Transverse colon (tissue), 4 donors: ENCODE data around the gene KRT33A. TPM values are rescaled to one million over a fixed set of nuclear protein-coding genes. Genes with fewer than 3 reads are reported as not detected.

ENCODE experiments used
- DNase-seq: peaks from one replicate; pipeline ENCODE4 v3.0.0-alpha.2; 2019
- H3K27ac ChIP-seq, 4 donors: fragments of 200-600 bp; sonication (generic); 2 replicates each; pipeline ENCODE4 v1.5.1; 2016 to 2018; ENCODE audit warnings: inconsistent platforms in 4 of 4
- H3K27me3 ChIP-seq: fragments of 200-600 bp; sonication (generic); 2 replicates; pipeline ENCODE4 v1.5.1; 2017; ENCODE audit warnings: inconsistent platforms
- H3K36me3 ChIP-seq, 4 donors: fragments of 200-600 bp; sonication (generic); 2 replicates each; pipeline ENCODE4 v1.5.1; 2017 to 2019; ENCODE audit warnings: inconsistent platforms in 4 of 4
- H3K4me1 ChIP-seq, 4 donors: fragments of 200-600 bp; sonication (generic); 2 replicates each; pipeline ENCODE4 v1.5.1; 2017 to 2020; ENCODE audit warnings: inconsistent platforms in 4 of 4
- H3K4me3 ChIP-seq, 4 donors: fragments of 200-600 bp; sonication (generic); 1 replicate in 1 of 4; 2 replicates in 3 of 4; pipeline versions ENCODE4 v1.5.1 to v1.6.1; 2017 to 2019; ENCODE audit warnings: inconsistent platforms in 4 of 4
- H3K9me3 ChIP-seq, 2 donors: fragments of 200-600 bp; sonication (generic); 2 replicates each; pipeline ENCODE4 v1.5.1; 2017 to 2019; ENCODE audit warnings: inconsistent platforms in 2 of 2
- EP300 ChIP-seq: sonication (generic); formaldehyde crosslinking; IDR thresholded peaks from one replicate; pipeline ENCODE4 v1.6.1; 2017; ENCODE audit warnings: antibody characterized with exemption, low read depth
- POLR2A ChIP-seq: fragments of 450-650 bp; IDR thresholded peaks from one replicate; pipeline ENCODE4 v1.6.1; 2016; ENCODE audit warnings: antibody characterized with exemption, mild to moderate bottlenecking, moderate library complexity
- POLR2AphosphoS5 ChIP-seq, 3 donors: sonication (generic); formaldehyde crosslinking; IDR thresholded peaks; one replicate each; pipeline ENCODE4 v1.6.1; 2016; ENCODE audit warnings: antibody characterized with exemption in 3 of 3
- WGBS, 2 donors: methylation state at CpG; one replicate each; pipeline ENCODE4 v1.1.5; 2018; ENCODE audit warnings: low coverage in 1 of 2; 5-methylcytosine and 5-hydroxymethylcytosine counted together
- in situ Hi-C, 4 donors: fragments of 200-750 bp; cut with MboI; loops; one replicate each; pipeline versions ENCODE4 v1.15.0 to v1.15.1; 2017; ENCODE audit warnings: low sequenced_read_pairs in 3 of 4, low pct_ligation_motif_present in 1 of 4, low pct_unique_long_range_greater_than_20kb in 1 of 4
- intact Hi-C: fragments of 100-400 bp; cut with DNase I; formaldehyde crosslinking; loops from one replicate; pipeline ENCODE4 v1.15.1; 2023; ENCODE audit warnings: low total_unique reads
- total RNA-seq, 4 donors: library from RNA; depleted of rRNA; stranded (reverse); fragments of >200 nt; gene quantifications; one replicate each; pipeline ENCODE4 v1.1.0, GENCODE V29; 2016
- TF ChIP-seq, protein P1 (sequence below), 5 experiments: fragments of 200-600 bp in 3 of 5; fragments of 450-650 bp in 2 of 5; sonication (generic) in 3 of 5; IDR thresholded peaks; 1 replicate in 2 of 5; 2 replicates in 3 of 5; pipeline ENCODE4 v1.5.1; 2016 to 2017; ENCODE audit warnings: antibody characterized with exemption in 5 of 5, inconsistent platforms in 3 of 5, mild to moderate bottlenecking in 2 of 5, moderate library complexity in 1 of 5

The KRT33A gene
- total RNA-seq, 4 donors from 2014 or later: not detected

DNA sequence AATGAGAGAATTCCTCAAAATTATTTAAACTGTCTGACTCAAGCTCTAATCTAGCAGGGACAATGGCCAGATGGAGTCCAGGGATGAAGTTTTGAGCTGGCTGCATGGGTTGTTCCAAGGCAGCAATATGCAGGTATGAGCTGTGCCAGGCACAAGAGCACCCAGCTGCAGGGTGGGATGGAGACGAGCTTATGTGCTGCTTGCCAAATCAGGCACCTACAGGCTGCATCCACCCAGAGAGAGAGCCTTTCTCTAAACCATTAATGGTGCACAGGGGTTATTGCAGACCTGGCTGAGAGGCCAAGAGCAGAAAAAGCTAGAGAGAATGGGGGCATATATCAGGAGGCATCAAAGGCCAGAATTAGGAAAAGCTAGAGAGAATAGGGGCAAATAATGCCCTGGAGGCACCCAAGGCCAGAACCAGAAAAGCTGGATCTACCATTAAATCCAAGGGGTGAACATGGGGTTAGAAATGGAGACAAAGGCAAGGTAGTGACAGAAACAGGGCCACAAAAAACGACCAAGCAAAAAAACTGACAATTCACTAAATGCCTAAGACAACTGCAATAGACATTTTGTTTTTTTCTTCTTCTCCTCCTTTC lies 11.0 kb downstream of the KRT33A start:
- H3K9me3 ChIP-seq: no peaks in the 10 kb centered on the region
- no peak for TF ChIP-seq POLR2A
- TF ChIP-seq POLR2AphosphoS5 (IDR thresholded peaks at IDR 0.05): no peak
- TF ChIP-seq, protein P1, sequence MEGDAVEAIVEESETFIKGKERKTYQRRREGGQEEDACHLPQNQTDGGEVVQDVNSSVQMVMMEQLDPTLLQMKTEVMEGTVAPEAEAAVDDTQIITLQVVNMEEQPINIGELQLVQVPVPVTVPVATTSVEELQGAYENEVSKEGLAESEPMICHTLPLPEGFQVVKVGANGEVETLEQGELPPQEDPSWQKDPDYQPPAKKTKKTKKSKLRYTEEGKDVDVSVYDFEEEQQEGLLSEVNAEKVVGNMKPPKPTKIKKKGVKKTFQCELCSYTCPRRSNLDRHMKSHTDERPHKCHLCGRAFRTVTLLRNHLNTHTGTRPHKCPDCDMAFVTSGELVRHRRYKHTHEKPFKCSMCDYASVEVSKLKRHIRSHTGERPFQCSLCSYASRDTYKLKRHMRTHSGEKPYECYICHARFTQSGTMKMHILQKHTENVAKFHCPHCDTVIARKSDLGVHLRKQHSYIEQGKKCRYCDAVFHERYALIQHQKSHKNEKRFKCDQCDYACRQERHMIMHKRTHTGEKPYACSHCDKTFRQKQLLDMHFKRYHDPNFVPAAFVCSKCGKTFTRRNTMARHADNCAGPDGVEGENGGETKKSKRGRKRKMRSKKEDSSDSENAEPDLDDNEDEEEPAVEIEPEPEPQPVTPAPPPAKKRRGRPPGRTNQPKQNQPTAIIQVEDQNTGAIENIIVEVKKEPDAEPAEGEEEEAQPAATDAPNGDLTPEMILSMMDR (IDR thresholded peaks at IDR 0.05): no peak
- no peak for TF ChIP-seq EP300
- DNase-seq: no peak
- H3K27ac ChIP-seq: no peak overlapping the region
- no peaks in the 10 kb centered on the region for H3K36me3 ChIP-seq
- WGBS, 2 donors: 58 to 59% methylated on average over 2 of the region's 2 CpGs
- in situ Hi-C loops (loop anchor here in 1 of 4 donors (25.0 kb wide), 1 partner anchor 527 kb away; the partner anchor contains the start of gene KRT10), intact Hi-C loops (no loop called here)
- H3K27me3 ChIP-seq: no peaks in the 10 kb centered on the region
- H3K4me3 ChIP-seq: no peak overlapping the region
- peaks cover 0 to 5% (median 0%) of the 10 kb centered on the region in 4 donors for H3K4me1 ChIP-seq

DNA sequence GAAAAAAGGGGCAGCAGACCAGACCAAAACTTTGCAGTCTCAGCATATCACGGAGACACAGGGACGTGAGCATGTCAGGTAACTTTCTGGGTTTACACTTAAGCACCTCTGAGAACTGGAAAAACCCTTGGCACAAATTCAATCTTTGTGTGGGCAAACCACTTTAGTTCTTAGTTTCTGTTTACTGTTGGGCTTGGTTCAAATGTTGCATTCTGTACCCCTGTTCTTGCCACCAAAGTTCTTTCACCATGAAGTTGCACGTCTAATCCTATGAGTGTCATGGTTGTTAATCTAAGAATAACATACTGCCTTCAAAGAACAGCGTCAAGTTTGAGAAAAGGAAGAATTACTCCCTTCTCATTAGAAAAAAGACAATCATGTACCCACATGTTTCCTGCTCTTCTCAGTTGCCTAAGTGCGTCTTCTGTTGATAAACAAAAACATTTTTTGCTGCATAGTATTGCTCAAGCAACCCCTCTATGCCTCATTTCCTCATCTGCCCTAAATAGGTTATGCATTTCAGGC lies 11.6 kb downstream of the KRT33A start:
- in situ Hi-C loops: loop anchor here in 1 of 4 donors (25.0 kb wide), 1 partner anchor 527 kb away; the partner anchor contains the start of gene KRT10
- H3K27ac ChIP-seq: no peak overlapping the region
- H3K4me3 ChIP-seq: no peak overlapping the region
- DNase-seq: no peak
- peaks cover 0 to 5% (median 0%) of the 10 kb centered on the region in 4 donors for H3K4me1 ChIP-seq
- no peak for TF ChIP-seq EP300
- TF ChIP-seq POLR2A: no peak
- WGBS, 2 donors: 37 to 44% methylated on average over 4 to 5 of the region's 5 CpGs
- H3K27me3 ChIP-seq: no peaks in the 10 kb centered on the region
- H3K36me3 ChIP-seq: no peaks in the 10 kb centered on the region
- intact Hi-C loops: no loop called here
- H3K9me3 ChIP-seq: no peaks in the 10 kb centered on the region

DNA sequence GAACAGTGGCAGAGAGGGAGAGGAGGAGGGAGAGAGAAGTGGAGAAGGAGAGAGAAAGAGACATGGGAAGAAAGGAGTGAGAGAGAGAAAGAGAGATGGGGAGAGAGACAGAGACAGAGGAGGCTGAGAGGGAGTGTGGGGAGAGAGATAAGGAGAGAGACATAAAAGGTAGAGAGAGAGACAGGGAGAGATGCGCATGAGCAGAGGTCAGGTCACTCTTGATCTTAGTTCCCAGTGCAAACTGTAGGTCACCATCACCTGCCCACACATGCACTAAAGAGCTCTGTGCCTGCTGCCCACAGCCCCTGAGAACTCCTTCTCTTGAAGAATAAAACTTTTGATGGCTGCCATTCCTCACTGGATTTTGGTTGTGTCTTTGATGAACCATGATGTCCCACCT lies 14.9 kb downstream of the KRT33A start:
- H3K27ac ChIP-seq: no peak overlapping the region
- no peaks in the 10 kb centered on the region for H3K27me3 ChIP-seq
- no peaks in the 10 kb centered on the region for H3K36me3 ChIP-seq
- TF ChIP-seq, protein P1 (IDR thresholded peaks at IDR 0.05): no peak
- TF ChIP-seq POLR2A (no peak), EP300 (no peak), POLR2AphosphoS5 (IDR thresholded peaks at IDR 0.05) (no peak)
- WGBS, 2 donors: 92% methylated on average over 1 of the region's 1 CpG; no CpG with 5 or more reads in 1 of the 2 donors
- H3K4me1 ChIP-seq: peaks cover 0 to 5% (median 0%) of the 10 kb centered on the region in 4 donors
- H3K4me3 ChIP-seq: no peak overlapping the region
- in situ Hi-C loops (loop anchor here in 1 of 4 donors (25.0 kb wide), 1 partner anchor 523 kb away; the partner anchor contains the start of gene KRT10), intact Hi-C loops (no loop called here)
- no peak for DNase-seq
- no peaks in the 10 kb centered on the region for H3K9me3 ChIP-seq

DNA sequence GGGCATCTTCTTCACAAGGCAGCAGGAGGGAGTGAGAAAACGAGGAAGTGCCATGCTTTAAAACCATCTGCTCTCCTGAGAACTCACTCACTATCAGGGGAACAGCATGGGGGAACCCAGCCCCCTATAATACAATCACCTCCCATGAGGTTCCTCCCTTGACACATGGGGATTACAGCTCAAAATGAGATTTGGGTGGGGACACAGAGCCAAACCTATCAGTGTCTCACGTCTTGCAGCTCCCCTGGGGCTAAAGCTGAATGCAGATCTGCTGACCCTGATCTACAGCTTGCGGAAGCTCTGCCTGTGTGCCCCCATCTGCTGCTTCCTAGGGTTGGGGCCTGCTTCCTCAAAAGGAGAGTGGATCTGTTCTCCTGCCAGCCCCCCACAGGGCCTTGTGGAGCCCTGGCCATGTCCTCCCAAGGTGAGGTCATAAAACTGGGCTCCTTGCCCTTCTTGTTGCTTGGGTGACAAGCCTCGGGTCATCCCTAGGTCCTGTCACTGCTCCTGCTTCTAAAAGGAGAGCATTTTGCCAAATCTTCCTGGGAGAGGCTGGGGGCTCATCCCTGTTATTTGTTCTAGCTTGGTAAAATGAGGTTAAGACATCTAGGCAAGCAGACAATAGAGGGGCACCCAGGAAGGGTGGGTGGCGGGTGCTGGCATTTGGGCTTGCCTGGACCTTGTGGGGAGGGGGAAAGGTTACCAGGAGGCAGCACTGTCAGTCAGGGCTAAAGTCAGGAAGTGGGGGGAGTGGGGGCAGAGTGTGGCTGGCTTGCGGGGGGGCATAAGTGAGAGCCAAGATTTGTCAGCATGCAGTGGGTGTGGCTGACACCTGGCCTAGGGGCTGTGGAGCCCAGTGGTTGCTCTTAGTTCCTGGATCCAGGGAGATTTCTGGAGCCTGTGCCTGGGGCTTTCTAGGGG lies 16.0 kb downstream of the KRT33A start:
- Histone ChIP-seq H3K4me1 (peaks cover 0 to under 1% (median 0%) of the 10 kb centered on the region in 4 donors), H3K36me3 (no peaks in the 10 kb centered on the region), H3K9me3 (no peaks in the 10 kb centered on the region), H3K27me3 (no peaks in the 10 kb centered on the region), H3K4me3 (no peak overlapping the region), H3K27ac (no peak overlapping the region)
- in situ Hi-C loops (loop anchor here in 1 of 4 donors (25.0 kb wide), 1 partner anchor 522 kb away; the partner anchor contains the start of gene KRT10), intact Hi-C loops (no loop called here)
- TF ChIP-seq POLR2AphosphoS5 (IDR thresholded peaks at IDR 0.05) (no peak), EP300 (no peak), POLR2A (no peak)
- TF ChIP-seq, protein P1 (IDR thresholded peaks at IDR 0.05): no peak
- no peak for DNase-seq
- 61 to 77% methylated on average over 3 to 6 of the region's 6 CpGs for WGBS, 2 donors
